Liver (tissue), 9 donors: ENCODE measurements around the gene CIC. TPM values are rescaled to one million over a fixed set of nuclear protein-coding genes. Genes with fewer than 3 reads are reported as not detected.

Experiments used
- DNase-seq: peaks from one replicate; pipeline ENCODE4 v3.0.0-alpha.2; 2017; ENCODE audit warnings: low spot score
- H3K27ac ChIP-seq, 2 donors: one replicate each; pipeline ENCODE4 v1.7.0; 2013; ENCODE audit warnings: inconsistent platforms in 2 of 2, low read length in 2 of 2, control low read depth in 1 of 2, low read depth in 1 of 2, mild to moderate bottlenecking in 1 of 2
- H3K27me3 ChIP-seq, 4 donors: one replicate each; pipeline versions ENCODE4 v1.6.1 to v1.7.0; 2013; ENCODE audit warnings: low read length in 3 of 4, inconsistent platforms in 1 of 4, mild to moderate bottlenecking in 1 of 4, moderate library complexity in 1 of 4; ENCODE audit not compliant: control insufficient read depth in 4 of 4, insufficient read depth in 4 of 4
- H3K36me3 ChIP-seq, 4 donors: one replicate each; pipeline versions ENCODE4 v1.6.1 to v1.7.0; 2013; ENCODE audit warnings: low read length in 3 of 4, mild to moderate bottlenecking in 3 of 4, low read depth in 1 of 4, moderate library complexity in 1 of 4; ENCODE audit not compliant: control insufficient read depth in 4 of 4, insufficient read depth in 3 of 4
- H3K4me1 ChIP-seq, 4 donors: one replicate each; pipeline versions ENCODE4 v1.6.1 to v1.7.0; 2013; ENCODE audit warnings: low read length in 3 of 4, mild to moderate bottlenecking in 3 of 4, moderate library complexity in 1 of 4; ENCODE audit not compliant: control insufficient read depth in 4 of 4, insufficient read depth in 4 of 4
- H3K4me3 ChIP-seq, 3 donors: one replicate each; pipeline versions ENCODE4 v1.6.1 to v1.7.0; 2013; ENCODE audit warnings: low read length in 3 of 3, control low read depth in 1 of 3, low read depth in 1 of 3, mild to moderate bottlenecking in 1 of 3
- H3K9ac ChIP-seq, 2 donors: one replicate each; pipeline ENCODE4 v1.7.0; 2013; ENCODE audit warnings: low read length in 2 of 2, mild to moderate bottlenecking in 2 of 2, moderate library complexity in 2 of 2, control low read depth in 1 of 2, low read depth in 1 of 2
- H3K9me3 ChIP-seq, 4 donors: one replicate each; pipeline versions ENCODE4 v1.6.1 to v1.7.0; 2013; ENCODE audit warnings: low read length in 3 of 4; ENCODE audit not compliant: control insufficient read depth in 4 of 4
- ATF3 ChIP-seq: IDR thresholded peaks from 2 replicates; pipeline ENCODE4 v1.6.1; 2016; ENCODE audit warnings: antibody characterized with exemption
- CTCF ChIP-seq: fragments of 150-350 bp; IDR thresholded peaks from 2 replicates; pipeline ENCODE4 v1.5.1; 2017; ENCODE audit warnings: improper control_type of control experiment, low read depth, low read length; ENCODE audit not compliant: missing input control
- EGR1 ChIP-seq, 2 donors: IDR thresholded peaks; 2 replicates each; pipeline ENCODE4 v1.6.1; 2016 to 2018; ENCODE audit warnings: antibody characterized with exemption in 2 of 2, low read depth in 2 of 2
- FOXA1 ChIP-seq: IDR thresholded peaks from 2 replicates; pipeline ENCODE4 v1.6.1; 2016; ENCODE audit warnings: antibody characterized with exemption
- FOXA2 ChIP-seq: IDR thresholded peaks from 2 replicates; pipeline ENCODE4 v1.6.1; 2016; ENCODE audit warnings: antibody characterized with exemption
- GABPA ChIP-seq, 2 donors: IDR thresholded peaks in 1 of 2; conservative IDR thresholded peaks in 1 of 2; 2 replicates each; pipeline ENCODE4 v1.6.1; 2016; ENCODE audit warnings: antibody characterized with exemption in 2 of 2, mild to moderate bottlenecking in 1 of 2, moderate library complexity in 1 of 2
- HNF4A ChIP-seq, 2 donors: conservative IDR thresholded peaks; 2 replicates each; pipeline ENCODE4 v1.6.1; 2016; ENCODE audit warnings: antibody characterized with exemption in 2 of 2, mild to moderate bottlenecking in 2 of 2
- HNF4G ChIP-seq: IDR thresholded peaks from 2 replicates; pipeline ENCODE4 v1.6.1; 2016; ENCODE audit warnings: antibody characterized with exemption
- JUND ChIP-seq, 2 donors: IDR thresholded peaks; 2 replicates each; pipeline ENCODE4 v1.6.1; 2016; ENCODE audit warnings: antibody characterized with exemption in 2 of 2
- NR2F2 ChIP-seq: IDR thresholded peaks from 2 replicates; pipeline ENCODE4 v1.6.1; 2016; ENCODE audit warnings: antibody characterized with exemption
- RAD21 ChIP-seq, 2 donors: IDR thresholded peaks; 2 replicates each; pipeline ENCODE4 v1.6.1; 2016; ENCODE audit warnings: antibody characterized with exemption in 2 of 2, mild to moderate bottlenecking in 2 of 2
- REST ChIP-seq: IDR thresholded peaks from 2 replicates; pipeline ENCODE4 v1.6.1; 2016; ENCODE audit warnings: antibody characterized with exemption, mild to moderate bottlenecking
- RXRA ChIP-seq, 2 donors: IDR thresholded peaks; 2 replicates each; pipeline ENCODE4 v1.6.1; 2017 to 2018; ENCODE audit warnings: antibody characterized with exemption in 2 of 2, mild to moderate bottlenecking in 1 of 2
- SP1 ChIP-seq: IDR thresholded peaks from 2 replicates; pipeline ENCODE4 v1.6.1; 2018; ENCODE audit warnings: antibody characterized with exemption, mild to moderate bottlenecking
- TAF1 ChIP-seq: conservative IDR thresholded peaks from 2 replicates; pipeline ENCODE4 v1.6.1; 2016; ENCODE audit warnings: antibody characterized with exemption, mild to moderate bottlenecking
- YY1 ChIP-seq: IDR thresholded peaks from 2 replicates; pipeline ENCODE4 v1.6.1; 2016; ENCODE audit warnings: antibody characterized with exemption, mild to moderate bottlenecking
- ZBTB33 ChIP-seq: IDR thresholded peaks from 2 replicates; pipeline ENCODE4 v1.6.1; 2016; ENCODE audit warnings: antibody characterized with exemption
- WGBS: extraction: QIAGEN DNeasy Blood & Tissue Kit; methylation state at CpG from one replicate; pipeline ENCODE4 v1.1.7; 2013; 5-methylcytosine and 5-hydroxymethylcytosine counted together
- polyA plus RNA-seq, 2 donors: library from polyadenylated mRNA; stranded (reverse) in 1 of 2; unstranded in 1 of 2; fragments of 200-250 nt in 1 of 2; fragments of >200 nt in 1 of 2; fragmentation: Nextera tagmentation in 1 of 2; extraction: Ambion mirVana in 1 of 2; gene quantifications; one replicate each; pipeline versions ENCODE4 v1.2.1 to v1.2.3, GENCODE V29; 2013 to 2015
- total RNA-seq, 2 donors: library from RNA; depleted of rRNA; stranded (reverse); fragments of >200 nt; gene quantifications; one replicate each; pipeline ENCODE4 v1.2.3, GENCODE V29; 2014
- TF ChIP-seq, protein P1 (sequence below): IDR thresholded peaks from 2 replicates; pipeline ENCODE4 v1.6.1; 2016; ENCODE audit warnings: antibody characterized with exemption
- donor health status: healthy.
- donor health status: healthy.
- donor health status: healthy.
- donor health status: healthy.
- donor health status: healthy.

CIC gene
- total and polyA plus RNA-seq, 4 donors = 5.6 to 21.3 (median 17.2) TPM

- TF ChIP-seq FOXA2 (no peak), EGR1 (IDR thresholded peaks at IDR 0.05; ENCODE audit: low read depth in 2 of 2) (no peak), ZBTB33 (no peak), ATF3 (no peak), HNF4A (conservative IDR thresholded peaks at IDR 0.05) (no peak), YY1 (no peak), GABPA (IDR thresholded peaks at IDR 0.05 in 1 of 2, conservative IDR thresholded peaks at IDR 0.05 in 1 of 2) (no peak), FOXA1 (no peak), SP1 (no peak), JUND (IDR thresholded peaks at IDR 0.05) (no peak), NR2F2 (no peak), TAF1 (no peak), CTCF (no peak), REST (no peak), RXRA (IDR thresholded peaks at IDR 0.05) (no peak), HNF4G (no peak), RAD21 (IDR thresholded peaks at IDR 0.05) (no peak)
- TF ChIP-seq, protein P1, sequence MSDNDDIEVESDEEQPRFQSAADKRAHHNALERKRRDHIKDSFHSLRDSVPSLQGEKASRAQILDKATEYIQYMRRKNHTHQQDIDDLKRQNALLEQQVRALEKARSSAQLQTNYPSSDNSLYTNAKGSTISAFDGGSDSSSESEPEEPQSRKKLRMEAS = no peak
- Histone ChIP-seq H3K9ac (no peak overlapping the region), H3K4me3 (no peak overlapping the region), H3K36me3 (peaks cover 15 to 46% (median 27%) of the 10 kb centered on the region in 4 donors), H3K4me1 (peaks cover 7 to 39% (median 27%) of the 10 kb centered on the region in 4 donors), H3K9me3 (no peaks in the 10 kb centered on the region), H3K27ac (peak overlapping the region; percentile 9 to 16), H3K27me3 (no peaks in the 10 kb centered on the region)
- DNase-seq = peak; percentile 46
- WGBS = 33% methylated on average over 13 of the region's 13 CpGs
Measured at GRCh38 chr19:42286349-42287016, 17.4 kb downstream of the CIC start.
